ENCODE measurements around the gene ADAT3. TPM values are rescaled to one million over a fixed set of nuclear protein-coding genes. Genes with fewer than 3 reads are reported as not detected.
"Not testable (repeated sequence)": the region's sequence is repeated elsewhere in the genome, so short reads cannot be mapped to it uniquely, and the experiment has no call there.

The ADAT3 gene
- total RNA-seq, 2 donors from 2014 or later, result 3.9 to 8.4 TPM

DNA sequence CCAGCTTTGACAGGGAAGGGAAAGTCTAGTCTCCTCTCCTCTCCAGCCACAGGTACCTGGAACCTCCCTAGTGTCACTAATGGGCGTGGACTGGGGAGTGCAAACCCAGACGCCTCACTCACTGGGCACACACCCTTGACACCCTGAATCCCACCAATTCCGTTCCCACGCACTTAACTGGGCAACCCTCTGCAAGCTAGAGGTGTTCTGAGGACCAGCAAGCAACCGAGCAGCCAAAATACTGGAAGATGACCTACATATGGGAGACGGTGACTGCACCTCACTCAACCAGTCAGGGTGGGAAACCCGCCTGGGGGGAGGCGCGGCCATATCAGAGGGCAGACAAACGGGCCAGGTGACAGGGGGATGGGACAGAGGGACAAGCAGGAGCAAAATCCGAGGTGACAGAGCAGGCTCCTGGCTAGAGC is 20.9 kb upstream of the ADAT3 start:
- Histone ChIP-seq H3K4me1 (ENCODE audit: control insufficient read depth in 1 of 2, low read depth in 2 of 2) (peaks cover 17 to 42% of the 10 kb centered on the region in 2 donors), H3K27ac (peak overlapping the region in 1 of 2 donors; percentile 70), H3K9me3 (no peaks in the 10 kb centered on the region), H3K36me3 (no peaks in the 10 kb centered on the region), H3K4me3 (peak overlapping the region; percentile 95), H3K27me3 (replicated peaks; ENCODE audit: insufficient read depth) (no peaks in the 10 kb centered on the region)
- no peak for ATAC-seq (ENCODE audit: insufficient number of reproducible peaks, low FRiP score, low read depth)
- TF ChIP-seq, protein P1, sequence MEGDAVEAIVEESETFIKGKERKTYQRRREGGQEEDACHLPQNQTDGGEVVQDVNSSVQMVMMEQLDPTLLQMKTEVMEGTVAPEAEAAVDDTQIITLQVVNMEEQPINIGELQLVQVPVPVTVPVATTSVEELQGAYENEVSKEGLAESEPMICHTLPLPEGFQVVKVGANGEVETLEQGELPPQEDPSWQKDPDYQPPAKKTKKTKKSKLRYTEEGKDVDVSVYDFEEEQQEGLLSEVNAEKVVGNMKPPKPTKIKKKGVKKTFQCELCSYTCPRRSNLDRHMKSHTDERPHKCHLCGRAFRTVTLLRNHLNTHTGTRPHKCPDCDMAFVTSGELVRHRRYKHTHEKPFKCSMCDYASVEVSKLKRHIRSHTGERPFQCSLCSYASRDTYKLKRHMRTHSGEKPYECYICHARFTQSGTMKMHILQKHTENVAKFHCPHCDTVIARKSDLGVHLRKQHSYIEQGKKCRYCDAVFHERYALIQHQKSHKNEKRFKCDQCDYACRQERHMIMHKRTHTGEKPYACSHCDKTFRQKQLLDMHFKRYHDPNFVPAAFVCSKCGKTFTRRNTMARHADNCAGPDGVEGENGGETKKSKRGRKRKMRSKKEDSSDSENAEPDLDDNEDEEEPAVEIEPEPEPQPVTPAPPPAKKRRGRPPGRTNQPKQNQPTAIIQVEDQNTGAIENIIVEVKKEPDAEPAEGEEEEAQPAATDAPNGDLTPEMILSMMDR (IDR thresholded peaks at IDR 0.05), result no peak
- DNase-seq (ENCODE audit: low spot score), result no peak

GRCh38 chr19:1884719-1885334 is 20.4 kb upstream of the ADAT3 start:
- Histone ChIP-seq H3K27me3 (replicated peaks; ENCODE audit: insufficient read depth) (no peaks in the 10 kb centered on the region), H3K36me3 (no peaks in the 10 kb centered on the region), H3K4me3 (peak overlapping the region; percentile 95), H3K9me3 (no peaks in the 10 kb centered on the region), H3K4me1 (ENCODE audit: control insufficient read depth in 1 of 2, low read depth in 2 of 2) (peaks cover 17 to 42% of the 10 kb centered on the region in 2 donors), H3K27ac (peak overlapping the region; percentile 56 to 70)
- DNase-seq (ENCODE audit: low spot score) (no peak), ATAC-seq (ENCODE audit: insufficient number of reproducible peaks, low FRiP score, low read depth) (no peak)
- TF ChIP-seq, protein P1 (IDR thresholded peaks at IDR 0.05), result no peak

GRCh38 chr19:1885398-1886119 is 19.6 kb upstream of the ADAT3 start, which contains the start of gene ABHD17A:
Gene ABHD17A (minus strand): TSS chr19:1885496. CDS start chr19:1881566, 3,930 bp downstream.
- DNase-seq (ENCODE audit: low spot score), result peak; percentile 72
- H3K36me3 ChIP-seq; H3K9me3 ChIP-seq; H3K27me3 ChIP-seq (replicated peaks; ENCODE audit: insufficient read depth): not testable (repeated sequence)
- peak within 1 kb of the TSS; percentile 56 to 70 for H3K27ac ChIP-seq
- H3K4me3 ChIP-seq, result peak within 1 kb of the TSS; percentile 95
- H3K4me1 ChIP-seq (ENCODE audit: control insufficient read depth in 1 of 2, low read depth in 2 of 2), result peaks cover 17 to 41% of the 10 kb centered on the region in 2 donors
- ATAC-seq (ENCODE audit: insufficient number of reproducible peaks, low FRiP score, low read depth), result peak; percentile 65

GRCh38 chr19:1886360-1886759 is 18.8 kb upstream of the ADAT3 start:
- H3K36me3 ChIP-seq; H3K9me3 ChIP-seq; H3K27ac ChIP-seq; H3K4me3 ChIP-seq; DNase-seq (ENCODE audit: low spot score); H3K27me3 ChIP-seq (replicated peaks; ENCODE audit: insufficient read depth); ATAC-seq (ENCODE audit: insufficient number of reproducible peaks, low FRiP score, low read depth): not testable (repeated sequence)
- peaks cover 17 to 35% of the 10 kb centered on the region in 2 donors for H3K4me1 ChIP-seq (ENCODE audit: control insufficient read depth in 1 of 2, low read depth in 2 of 2)

- no peak for ATAC-seq (ENCODE audit: insufficient number of reproducible peaks, low FRiP score, low read depth)
These were observed 16.8 kb upstream of the ADAT3 start for GRCh38 chr19:1888385-1888784.

GRCh38 chr19:1889907-1890306 is 15.3 kb upstream of the ADAT3 start:
- H3K9me3 ChIP-seq, result no peaks in the 10 kb centered on the region
- no peak for DNase-seq (ENCODE audit: low spot score)
- ATAC-seq (ENCODE audit: insufficient number of reproducible peaks, low FRiP score, low read depth), result no peak

More at GRCh38 chr19:1888385-1888784, 16.8 kb upstream of the ADAT3 start:
- no peak overlapping the region for H3K27ac ChIP-seq
- peaks cover 11 to 19% of the 10 kb centered on the region in 2 donors for H3K4me1 ChIP-seq (ENCODE audit: control insufficient read depth in 1 of 2, low read depth in 2 of 2)
- H3K27me3 ChIP-seq (replicated peaks; ENCODE audit: insufficient read depth), result no peaks in the 10 kb centered on the region
- TF ChIP-seq, protein P1 (IDR thresholded peaks at IDR 0.05), result no peak
- no peaks in the 10 kb centered on the region for H3K36me3 ChIP-seq
- H3K9me3 ChIP-seq, result no peaks in the 10 kb centered on the region
- no peak for DNase-seq (ENCODE audit: low spot score)
- no peak overlapping the region for H3K4me3 ChIP-seq

More at GRCh38 chr19:1889907-1890306, 15.3 kb upstream of the ADAT3 start:
- Histone ChIP-seq H3K4me3 (no peak overlapping the region), H3K36me3 (no peaks in the 10 kb centered on the region), H3K27ac (no peak overlapping the region), H3K4me1 (ENCODE audit: control insufficient read depth in 1 of 2, low read depth in 2 of 2) (peaks cover 0 to 5% of the 10 kb centered on the region in 2 donors), H3K27me3 (replicated peaks; ENCODE audit: insufficient read depth) (no peaks in the 10 kb centered on the region)
- TF ChIP-seq, protein P1 (IDR thresholded peaks at IDR 0.05), result no peak
